ENCODE data around the gene DOCK9.
A peak's percentile ranks its signal among the peaks of the same experiment; 100 is the strongest.

The DOCK9 gene

GRCh38 chr13:98842858-98843481, 134.9 kb downstream of the DOCK9 start:
- DNase-seq, result peak; percentile 92

- DNase-seq, result peak; percentile 95
Measured at GRCh38 chr13:98842070-98842469, 135.8 kb downstream of the DOCK9 start.

- DNase-seq, result peak; percentile 65
Measured at GRCh38 chr13:98839856-98840769, 137.8 kb downstream of the DOCK9 start.

- DNase-seq, result no peak
Measured at GRCh38 chr13:98838776-98839175, 139.1 kb downstream of the DOCK9 start.

- no peak for DNase-seq
Measured at GRCh38 chr13:98837896-98838295, 140.0 kb downstream of the DOCK9 start.

- DNase-seq, result peak; percentile 88
Measured at GRCh38 chr13:98835156-98835555, 142.7 kb downstream of the DOCK9 start.

GRCh38 chr13:98834254-98834960, 143.5 kb downstream of the DOCK9 start:
- DNase-seq, result peak; percentile 66

GRCh38 chr13:98831236-98831635, 146.6 kb downstream of the DOCK9 start:
- DNase-seq, result no peak

GRCh38 chr13:98829541-98829940, 148.3 kb downstream of the DOCK9 start:
- no peak for DNase-seq

GRCh38 chr13:98828614-98829013, 149.2 kb downstream of the DOCK9 start:
- DNase-seq, result no peak

GRCh38 chr13:98827449-98827848, 150.4 kb downstream of the DOCK9 start:
- no peak for DNase-seq

GRCh38 chr13:98826146-98826545, 151.7 kb downstream of the DOCK9 start:
- DNase-seq, result no peak

GRCh38 chr13:98825659-98826058, 152.2 kb downstream of the DOCK9 start:
- DNase-seq, result no peak

- DNase-seq, result no peak
Measured at GRCh38 chr13:98824376-98825160, 153.3 kb downstream of the DOCK9 start.

- no peak for DNase-seq
Measured at GRCh38 chr13:98823442-98823841, 154.4 kb downstream of the DOCK9 start.

GRCh38 chr13:98822225-98822606, 155.6 kb downstream of the DOCK9 start:
- DNase-seq, result no peak

GRCh38 chr13:98821372-98822224, 156.3 kb downstream of the DOCK9 start:
- DNase-seq, result no peak

- no peak for DNase-seq
Measured at GRCh38 chr13:98820744-98821371, 157.0 kb downstream of the DOCK9 start.

GRCh38 chr13:98820300-98820699, 157.6 kb downstream of the DOCK9 start:
- no peak for DNase-seq

- no peak for DNase-seq
Measured at GRCh38 chr13:98819382-98820010, 158.4 kb downstream of the DOCK9 start.

- DNase-seq, result no peak
Measured at GRCh38 chr13:98816406-98816805, 161.5 kb downstream of the DOCK9 start.

Data from NCI-H146 (cell line).